CD4-positive, alpha-beta T cell treated with Interleukin-4 for 4 hours (primary cell): Measurements from ENCODE around the gene TMPRSS4.

ENCODE experiments used
- DNase-seq: peaks from one replicate; pipeline ENCODE4 v3.0.0-alpha.2; 2020

The TMPRSS4 gene

GRCh38 chr11:118109231-118109630, 32.4 kb downstream of the TMPRSS4 start:
- DNase-seq: no peak

- no peak for DNase-seq
Measured at GRCh38 chr11:118111019-118111743, 34.3 kb downstream of the TMPRSS4 start.

GRCh38 chr11:118111744-118112035, 34.8 kb downstream of the TMPRSS4 start:
- DNase-seq: no peak

GRCh38 chr11:118112711-118113430, 36.0 kb downstream of the TMPRSS4 start:
- DNase-seq: no peak

- no peak for DNase-seq
Measured at GRCh38 chr11:118114266-118114665, 37.4 kb downstream of the TMPRSS4 start.

- no peak for DNase-seq
Measured at GRCh38 chr11:118115048-118115447, 38.2 kb downstream of the TMPRSS4 start.

GRCh38 chr11:118117790-118118601, 41.1 kb downstream of the TMPRSS4 start:
- DNase-seq: no peak

GRCh38 chr11:118120793-118121192, 43.9 kb downstream of the TMPRSS4 start:
- no peak for DNase-seq

- no peak for DNase-seq
Measured at GRCh38 chr11:118124929-118125535, 48.2 kb downstream of the TMPRSS4 start.

- DNase-seq: no peak
Measured at GRCh38 chr11:118126082-118126838, 49.4 kb downstream of the TMPRSS4 start.

- no peak for DNase-seq
Measured at GRCh38 chr11:118128310-118128709, 51.4 kb downstream of the TMPRSS4 start.

GRCh38 chr11:118128721-118129470, 52.0 kb downstream of the TMPRSS4 start:
- no peak for DNase-seq

- no peak for DNase-seq
Measured at GRCh38 chr11:118129471-118130172, 52.7 kb downstream of the TMPRSS4 start.

GRCh38 chr11:118132385-118133151, 55.7 kb downstream of the TMPRSS4 start:
- DNase-seq: no peak

GRCh38 chr11:118133816-118134215, 56.9 kb downstream of the TMPRSS4 start:
- no peak for DNase-seq

- DNase-seq: no peak
Measured at GRCh38 chr11:118135051-118135795, 58.3 kb downstream of the TMPRSS4 start.

GRCh38 chr11:118135796-118136165, 58.9 kb downstream of the TMPRSS4 start:
- DNase-seq: no peak

GRCh38 chr11:118136341-118136740, 59.5 kb downstream of the TMPRSS4 start:
- DNase-seq: no peak

GRCh38 chr11:118136801-118137200, 59.9 kb downstream of the TMPRSS4 start:
- DNase-seq: no peak
